Fibroblast of the aortic adventitia (primary cell): ENCODE data around the gene ZSWIM3. TPM values are rescaled to one million over a fixed set of nuclear protein-coding genes. Genes with fewer than 3 reads are reported as not detected.

Source experiments
- DNase-seq: peaks from one replicate; pipeline ENCODE4 v3.0.0-alpha.2; 2010; ENCODE audit warnings: low read depth
- H3K4me3 ChIP-seq: 2 replicates; pipeline ENCODE4 v1.5.1; 2011; ENCODE audit warnings: low read depth, mild to moderate bottlenecking, control low read depth, low read length, moderate library complexity
- CTCF ChIP-seq: IDR thresholded peaks from 2 replicates; pipeline ENCODE4 v1.5.1; 2011; ENCODE audit warnings: mild to moderate bottlenecking, low read length, control low read depth, inconsistent platforms; ENCODE audit not compliant: insufficient read depth
- total RNA-seq: library from RNA; depleted of rRNA; stranded (reverse); fragments of >200 nt; gene quantifications from 2 replicates; pipeline ENCODE4 v1.2.3, GENCODE V29; 2012; ENCODE audit warnings: low replicate concordance

ZSWIM3 gene
- total RNA-seq, 1 donor = 4.3 TPM

GRCh38 chr20:45925821-45926506 is 68.5 kb downstream of the ZSWIM3 start:
- TF ChIP-seq CTCF = no peak
- no peak for DNase-seq
- H3K4me3 ChIP-seq = no peak overlapping the region

GRCh38 chr20:45926731-45927070 is 69.3 kb downstream of the ZSWIM3 start:
- no peak overlapping the region for H3K4me3 ChIP-seq
- no peak for DNase-seq
- no peak for TF ChIP-seq CTCF

DNA sequence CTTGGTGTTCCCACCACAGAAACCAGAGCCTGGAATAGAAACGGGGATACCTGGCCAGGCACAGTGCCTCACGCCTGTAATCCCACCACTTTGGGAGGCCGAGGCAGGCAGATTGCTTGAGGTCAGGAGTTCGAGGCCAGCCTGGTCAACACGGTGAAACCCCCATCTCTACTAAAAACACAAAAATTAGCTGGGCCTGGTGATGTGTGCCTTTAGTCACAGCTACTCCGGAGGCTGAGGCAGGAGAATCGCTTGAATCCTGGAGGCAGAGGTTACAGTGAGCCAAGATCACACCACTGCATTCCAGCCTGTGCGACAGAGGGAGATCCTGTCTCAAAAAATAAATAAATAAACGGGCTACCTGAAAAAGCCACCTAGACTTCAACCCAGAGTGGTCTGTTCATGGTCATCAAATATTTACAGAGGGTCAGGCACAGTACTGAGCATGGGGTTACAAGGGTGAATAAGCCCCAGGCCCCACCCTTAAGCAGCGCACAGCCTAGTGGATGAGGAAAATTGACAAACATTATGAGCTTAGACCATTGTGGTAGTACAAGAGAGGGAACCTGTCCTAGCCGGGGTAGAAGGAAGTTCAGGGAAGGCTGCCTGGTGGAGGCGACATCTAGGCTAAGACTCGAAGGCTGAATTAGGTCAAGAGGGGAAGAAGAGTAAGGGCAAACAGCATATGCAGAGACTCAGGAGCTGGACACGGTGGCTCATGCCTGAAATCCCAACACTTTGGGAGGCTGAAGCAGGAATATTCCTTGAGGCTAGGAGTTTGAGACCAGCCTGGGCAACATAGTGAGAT is 69.9 kb downstream of the ZSWIM3 start:
- TF ChIP-seq CTCF = no peak
- no peak overlapping the region for H3K4me3 ChIP-seq
- no peak for DNase-seq

Other genes with a start within 250 kb of the ZSWIM3 start
- gene WFDC10A, start 227.9 kb upstream of the ZSWIM3 start, total RNA-seq = not detected in 2 replicates
- gene WFDC9, start 226.3 kb upstream of the ZSWIM3 start, total RNA-seq = not detected in 2 replicates
- not detected in 2 replicates for gene WFDC11, start 187.4 kb upstream of the ZSWIM3 start, total RNA-seq
- gene WFDC13, start 155.6 kb upstream of the ZSWIM3 start, total RNA-seq = not detected in 2 replicates
- not detected in 2 replicates for gene WFDC10B, start 152.6 kb upstream of the ZSWIM3 start, total RNA-seq
- not detected in 2 replicates for gene SPINT4, start 135.3 kb upstream of the ZSWIM3 start, total RNA-seq
- 0.18 TPM in 1 of 2 replicates, not detected in the other for gene WFDC3, start 65.7 kb upstream of the ZSWIM3 start, total RNA-seq
- 17.4 and 26.4 TPM in 2 replicates for gene DNTTIP1, start 65.7 kb upstream of the ZSWIM3 start, total RNA-seq
- gene UBE2C, start 45.0 kb upstream of the ZSWIM3 start, total RNA-seq = 0.49 and 53.3 TPM in 2 replicates
- gene TNNC2, start 30.3 kb upstream of the ZSWIM3 start, total RNA-seq = 0.45 and 1.8 TPM in 2 replicates
- 88.8 and 90.7 TPM in 2 replicates for gene SNX21, start 23.8 kb upstream of the ZSWIM3 start, total RNA-seq
- 17.7 and 25.8 TPM in 2 replicates for gene ACOT8, start 222 bp upstream of the ZSWIM3 start, total RNA-seq
- gene ZSWIM1, start 23.6 kb downstream of the ZSWIM3 start, total RNA-seq = 4.0 and 15.1 TPM in 2 replicates
- 2.1 and 9.6 TPM in 2 replicates for gene SPATA25, start 30.0 kb downstream of the ZSWIM3 start, total RNA-seq
- gene NEURL2, start 33.6 kb downstream of the ZSWIM3 start, total RNA-seq = 6.8 and 7.0 TPM in 2 replicates
- 56.2 and 166 TPM in 2 replicates for gene CTSA, start 33.7 kb downstream of the ZSWIM3 start, total RNA-seq
- 66.9 and 107 TPM in 2 replicates for gene PLTP, start 54.5 kb downstream of the ZSWIM3 start, total RNA-seq
- gene PCIF1, start 77.1 kb downstream of the ZSWIM3 start, total RNA-seq = 12.1 and 15.9 TPM in 2 replicates
- 18.2 and 20.9 TPM in 2 replicates for gene ZNF335, start 114.6 kb downstream of the ZSWIM3 start, total RNA-seq
- gene MMP9, start 151.3 kb downstream of the ZSWIM3 start, total RNA-seq = not detected in 2 replicates
- gene SLC12A5, start 171.6 kb downstream of the ZSWIM3 start, total RNA-seq = not detected in 2 replicates
- 11.9 and 24.0 TPM in 2 replicates for gene NCOA5, start 232.3 kb downstream of the ZSWIM3 start, total RNA-seq